HG03354 (cell line): ENCODE measurements around the gene PGRMC2.
A peak's percentile ranks its signal among the peaks of the same experiment; 100 is the strongest.

Experiments
- ATAC-seq: cut with Tn5 transposase; IDR thresholded peaks from one replicate; pipeline ENCODE4 v1.9.1; 2021; ENCODE audit warnings: mild to moderate bottlenecking; ENCODE audit not compliant: unreplicated experiment, poor library complexity, severe bottlenecking

The PGRMC2 gene

DNA sequence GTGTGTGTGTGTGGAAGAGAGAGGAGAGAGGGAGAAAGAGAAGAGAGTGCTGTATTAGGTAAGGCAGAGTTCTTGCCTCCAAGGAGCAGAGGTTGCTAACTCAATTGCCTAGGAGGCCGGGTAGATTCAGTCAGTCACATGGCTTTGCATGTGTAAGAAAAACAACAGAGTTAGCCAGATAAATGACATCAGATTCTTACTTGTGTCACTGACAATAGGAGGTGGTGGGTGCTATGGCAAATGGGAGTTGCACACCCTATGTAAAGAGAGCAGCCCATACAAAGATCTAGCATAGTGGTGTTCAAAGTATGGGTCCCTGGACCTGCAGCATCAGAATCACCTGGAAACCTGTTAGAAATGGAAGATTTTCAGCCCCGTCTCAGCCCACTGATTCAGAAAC is 14.4 kb upstream of the PGRMC2 start:
- no peak for ATAC-seq

DNA sequence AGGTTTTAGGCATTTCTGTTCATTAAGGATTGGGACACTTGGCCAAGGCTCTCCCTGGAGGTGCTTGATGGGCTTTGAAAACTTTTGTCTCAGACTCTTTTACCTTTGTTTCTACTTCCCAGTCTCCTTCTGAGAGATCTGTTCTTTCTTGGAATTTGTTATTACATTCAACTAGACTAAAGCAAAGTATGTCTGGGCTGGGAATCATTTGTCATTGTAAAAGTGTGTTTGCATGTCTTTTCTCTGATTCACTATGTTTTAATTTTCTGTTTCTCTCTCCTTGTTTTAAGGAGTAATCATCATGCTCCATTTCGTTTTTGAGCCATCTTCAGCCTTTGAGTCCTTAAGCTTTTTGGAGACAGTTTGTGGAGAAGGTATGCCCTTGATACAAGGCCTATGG is 12.2 kb upstream of the PGRMC2 start:
- no peak for ATAC-seq

DNA sequence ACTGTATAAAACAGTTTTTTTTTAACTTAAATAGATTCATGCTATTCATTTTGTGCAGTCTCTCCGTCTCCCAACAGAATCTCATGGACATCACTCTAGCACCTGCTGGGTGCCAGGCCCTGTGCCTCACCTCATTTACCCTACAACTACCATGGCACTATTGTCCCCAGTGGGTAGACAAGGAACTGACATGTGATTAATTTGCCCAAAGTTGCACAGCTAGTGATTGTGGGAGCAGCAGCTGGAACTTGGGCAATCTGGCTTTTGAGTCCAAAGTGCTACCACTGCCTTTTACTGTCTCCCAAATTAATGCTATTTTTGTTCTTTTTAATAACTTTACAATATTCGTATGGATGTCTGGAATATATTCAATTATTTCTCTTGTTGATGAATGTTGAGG is 11.2 kb upstream of the PGRMC2 start:
- peak; percentile 77 for ATAC-seq

DNA sequence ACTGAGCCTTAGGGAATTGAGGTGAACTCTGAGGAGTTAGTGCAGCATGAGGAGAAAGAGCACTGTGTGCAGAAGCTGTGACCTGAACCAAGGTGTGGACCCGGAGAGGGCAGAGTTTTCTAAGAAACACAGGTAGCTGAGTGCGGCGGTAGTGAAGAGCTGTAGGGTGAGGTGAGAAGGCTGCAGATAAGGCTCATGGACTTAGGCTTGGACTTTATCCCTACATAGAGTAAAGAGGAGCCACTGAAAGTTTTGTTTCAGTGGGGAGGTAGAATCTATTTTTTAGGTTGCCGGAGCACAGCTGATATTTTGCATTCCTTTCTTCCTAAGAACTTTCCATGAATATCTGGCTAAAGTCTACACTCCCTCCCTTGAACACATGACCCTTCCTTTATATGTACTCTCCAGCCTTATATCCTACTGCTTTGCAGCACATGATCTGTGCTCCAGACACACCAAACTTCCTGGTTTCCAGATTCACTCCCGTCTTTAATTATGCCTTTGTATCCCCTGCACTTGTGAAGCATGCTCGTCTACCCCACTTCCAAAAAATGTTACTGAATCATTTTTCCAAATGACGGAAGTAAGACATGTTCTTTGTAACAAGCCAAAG is 10.6 kb upstream of the PGRMC2 start:
- no peak for ATAC-seq

DNA sequence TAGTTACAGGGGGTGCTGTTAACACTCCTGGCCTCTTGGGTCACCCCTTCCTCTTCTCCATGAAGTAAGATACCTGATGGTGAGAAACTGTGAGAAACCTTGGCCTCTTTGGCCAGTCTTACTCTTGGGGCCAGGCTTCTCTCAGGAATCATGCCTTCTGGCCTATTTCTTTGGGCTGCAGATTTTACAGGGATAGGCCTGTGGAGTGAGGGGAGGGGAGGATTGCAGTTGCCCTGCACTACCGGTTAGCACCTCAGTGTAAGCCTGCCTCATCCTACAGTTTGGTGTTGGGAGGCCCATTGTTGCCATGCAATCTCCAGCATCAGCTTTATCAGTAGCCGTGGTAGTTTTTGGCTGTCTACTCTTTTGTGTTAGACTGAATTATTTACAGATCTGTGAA is 7.6 kb upstream of the PGRMC2 start:
- no peak for ATAC-seq

DNA sequence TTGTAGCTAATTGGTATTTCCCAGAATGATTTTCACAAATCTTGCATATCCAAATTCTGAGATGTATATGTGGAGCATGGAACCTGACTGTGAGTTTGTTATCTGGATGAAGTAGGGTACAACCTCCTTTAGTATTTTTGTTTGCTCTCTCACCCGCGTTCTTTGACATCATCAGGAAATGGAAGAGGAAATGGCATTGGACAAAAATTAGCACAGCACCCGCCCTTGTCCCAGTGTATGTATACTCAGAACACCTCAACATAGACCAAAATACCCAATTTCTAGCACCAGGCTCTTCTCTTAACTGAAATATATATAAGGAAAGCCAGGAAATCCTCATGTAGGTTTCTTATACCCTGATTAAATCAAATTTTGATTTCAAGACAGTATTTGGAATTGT is 6.9 kb upstream of the PGRMC2 start:
- ATAC-seq, result no peak

DNA sequence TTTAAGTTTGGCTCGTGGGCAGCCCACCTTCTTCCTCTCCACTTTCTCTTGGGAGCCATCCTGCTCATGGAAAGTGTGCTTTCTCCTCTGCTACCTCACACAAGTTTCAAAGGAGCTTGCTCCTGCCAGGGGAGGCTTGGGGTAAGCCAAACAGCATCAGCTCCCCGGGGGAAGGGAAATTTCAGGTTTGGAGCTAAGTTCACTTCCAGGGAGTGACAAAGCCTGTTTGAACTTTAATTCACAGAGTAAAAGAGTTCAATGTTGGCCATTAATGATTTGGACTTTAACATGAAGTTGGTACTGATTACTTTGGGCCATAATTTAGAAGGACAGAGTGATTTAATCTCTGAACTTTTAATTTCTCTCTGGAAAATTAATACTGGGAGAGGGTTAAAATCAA is 4.7 kb upstream of the PGRMC2 start:
- ATAC-seq, result no peak

DNA sequence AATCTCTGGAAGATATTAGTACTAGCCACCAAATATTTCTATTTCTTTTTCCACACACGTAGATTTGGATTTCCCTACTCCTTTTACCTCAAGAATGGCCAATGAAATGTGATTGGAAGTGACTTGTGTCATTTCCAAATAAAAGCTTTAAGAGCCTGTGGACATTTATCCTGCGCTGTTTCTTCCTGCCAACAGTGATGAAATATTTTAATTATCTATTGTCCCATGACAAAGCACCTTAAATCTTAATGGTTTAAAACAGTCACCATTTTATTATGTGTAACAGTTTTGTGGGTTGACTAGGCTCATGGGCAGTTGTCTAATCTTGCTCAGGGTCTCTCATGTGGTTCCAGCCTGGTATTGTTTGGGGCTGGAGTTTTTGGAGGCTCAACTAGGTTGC is 3.5 kb upstream of the PGRMC2 start:
- ATAC-seq, result no peak

DNA sequence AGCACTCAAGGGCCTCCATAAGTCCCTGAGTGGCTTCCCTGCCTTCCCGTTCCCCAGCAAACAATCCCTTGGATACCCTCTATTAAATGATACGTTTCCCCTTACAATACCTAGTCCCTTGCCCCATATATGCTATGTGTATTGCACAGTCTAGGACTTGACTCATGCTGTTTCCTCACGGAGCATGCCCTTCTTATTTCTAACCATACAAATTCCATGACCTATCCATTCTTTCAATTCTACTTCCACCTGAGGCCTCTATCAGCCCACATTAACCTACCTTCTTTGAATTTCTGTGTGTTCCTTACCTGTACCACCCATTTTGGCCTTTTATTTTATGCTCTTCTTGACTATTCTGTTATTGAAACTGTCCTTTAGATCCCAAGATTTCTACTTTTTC is 2.9 kb upstream of the PGRMC2 start:
- ATAC-seq, result no peak

DNA sequence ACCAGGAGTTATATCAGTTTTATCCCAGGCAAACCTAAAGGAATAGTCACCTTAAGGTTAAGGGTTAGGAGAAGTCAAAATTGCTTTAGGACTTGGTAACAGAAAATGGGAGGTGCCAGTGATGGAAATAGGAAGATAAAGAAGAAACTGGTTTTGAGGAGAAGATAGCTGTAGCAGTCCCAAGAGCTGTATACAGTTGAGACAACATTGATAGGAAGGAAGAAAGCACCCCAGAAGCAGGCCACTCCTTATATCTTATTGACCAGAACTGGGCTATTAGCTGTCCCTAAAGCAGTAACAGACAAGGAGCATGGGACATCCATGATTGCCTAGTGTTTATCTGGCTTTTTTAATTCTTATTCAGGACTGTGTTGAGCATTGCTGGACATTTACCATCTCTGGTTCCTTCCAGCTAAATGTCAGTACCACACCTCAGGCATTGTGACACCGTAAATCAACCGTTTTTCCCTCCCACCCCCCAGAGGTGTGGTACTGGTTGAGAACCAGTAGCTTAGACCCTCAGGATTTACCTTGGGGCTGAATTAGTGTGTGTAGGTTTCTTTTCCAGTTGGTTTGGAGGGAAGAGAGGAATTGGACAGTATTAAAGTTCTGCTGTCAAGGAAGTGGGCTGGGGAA is 2.0 kb upstream of the PGRMC2 start:
- no peak for ATAC-seq

DNA sequence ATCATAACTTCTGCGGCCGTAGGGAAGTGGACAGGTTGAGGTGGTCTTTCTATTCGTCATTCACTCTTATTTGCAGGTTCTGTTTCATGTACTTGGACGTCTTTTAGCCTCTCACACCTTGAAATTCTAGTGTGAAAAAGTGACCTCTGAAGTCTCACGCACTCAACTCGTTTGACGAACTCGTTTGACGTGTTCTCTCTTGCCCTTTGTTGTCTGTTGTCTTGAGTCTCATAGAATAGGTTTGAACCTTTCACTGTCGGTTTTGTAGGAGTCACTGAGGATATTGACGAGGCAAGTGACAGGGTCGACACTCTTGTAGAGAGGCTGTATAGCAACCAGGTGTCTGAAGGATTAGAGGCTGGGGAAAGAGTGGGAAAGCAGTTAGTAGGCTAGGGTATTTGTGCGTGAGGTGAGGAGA is 1.1 kb upstream of the PGRMC2 start:
- ATAC-seq, result no peak

DNA sequence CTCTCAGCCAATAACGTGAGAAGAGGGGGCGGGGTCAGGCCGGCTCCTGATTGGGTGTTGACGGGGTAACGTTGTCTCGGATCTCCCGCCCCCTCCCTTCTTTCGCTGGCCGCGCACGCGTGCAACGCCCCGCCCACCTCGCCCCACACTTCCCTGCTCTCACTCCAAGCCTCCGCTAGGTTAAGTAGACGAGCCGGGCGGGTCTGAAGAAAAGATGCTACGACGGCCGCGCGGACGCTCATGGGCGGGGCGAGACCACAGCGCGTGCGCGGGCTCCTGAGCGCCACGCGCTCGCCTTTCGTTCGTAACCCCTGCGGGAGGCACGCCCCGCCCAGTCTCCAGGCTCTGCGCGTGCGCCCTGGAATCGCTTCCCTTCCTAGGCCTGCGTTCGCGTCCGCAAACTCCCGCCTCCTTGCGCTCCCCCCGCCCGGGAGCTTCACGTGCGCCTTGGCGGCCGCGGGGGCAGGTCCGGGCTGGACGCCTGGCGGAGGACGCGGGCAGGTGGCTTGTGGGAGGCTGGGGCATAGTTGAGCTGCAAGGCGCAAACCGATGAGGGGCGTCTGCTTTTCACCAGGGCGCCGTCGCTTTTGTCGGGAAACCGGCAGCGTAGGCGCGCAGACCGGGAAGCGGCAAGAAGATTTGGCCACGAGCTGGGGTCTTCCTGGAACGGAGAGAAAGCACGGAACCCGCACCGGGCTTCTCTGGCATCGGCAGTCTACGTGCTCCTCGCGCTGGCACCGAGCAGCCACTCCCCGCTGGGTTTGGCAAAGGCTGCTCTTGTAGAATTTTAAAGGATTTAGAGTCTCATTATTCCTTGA is 467 bp upstream of the PGRMC2 start:
- ATAC-seq, result peak; percentile 81

DNA sequence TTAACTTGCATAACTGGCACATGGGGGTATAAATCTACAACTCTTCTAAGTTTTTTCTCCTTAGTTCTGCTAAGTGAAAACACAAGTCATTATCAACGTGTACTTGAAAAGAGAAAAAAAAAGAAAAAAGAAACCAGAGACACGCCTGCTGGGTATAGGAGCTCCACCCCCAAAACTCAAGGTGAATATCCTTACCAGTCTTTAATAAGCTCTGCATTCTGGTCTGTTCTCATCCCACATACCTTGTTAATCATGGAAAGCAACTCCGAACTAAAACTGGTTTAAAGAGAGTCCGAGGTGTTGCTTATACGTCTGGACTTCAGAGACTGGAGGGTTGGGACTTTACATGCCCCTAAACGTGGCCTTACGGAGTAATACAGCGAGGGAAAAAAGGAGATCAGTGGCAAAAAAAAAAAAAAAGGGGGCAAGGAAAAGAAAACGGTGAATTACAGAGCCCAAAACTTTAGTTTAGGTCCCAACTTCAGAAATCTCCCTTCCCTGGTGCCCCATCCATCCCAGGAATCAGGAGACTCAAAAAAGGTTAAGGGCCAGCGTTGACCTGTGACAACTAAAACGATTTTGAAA is 1.0 kb downstream of the PGRMC2 start:
- ATAC-seq, result peak; percentile 19

DNA sequence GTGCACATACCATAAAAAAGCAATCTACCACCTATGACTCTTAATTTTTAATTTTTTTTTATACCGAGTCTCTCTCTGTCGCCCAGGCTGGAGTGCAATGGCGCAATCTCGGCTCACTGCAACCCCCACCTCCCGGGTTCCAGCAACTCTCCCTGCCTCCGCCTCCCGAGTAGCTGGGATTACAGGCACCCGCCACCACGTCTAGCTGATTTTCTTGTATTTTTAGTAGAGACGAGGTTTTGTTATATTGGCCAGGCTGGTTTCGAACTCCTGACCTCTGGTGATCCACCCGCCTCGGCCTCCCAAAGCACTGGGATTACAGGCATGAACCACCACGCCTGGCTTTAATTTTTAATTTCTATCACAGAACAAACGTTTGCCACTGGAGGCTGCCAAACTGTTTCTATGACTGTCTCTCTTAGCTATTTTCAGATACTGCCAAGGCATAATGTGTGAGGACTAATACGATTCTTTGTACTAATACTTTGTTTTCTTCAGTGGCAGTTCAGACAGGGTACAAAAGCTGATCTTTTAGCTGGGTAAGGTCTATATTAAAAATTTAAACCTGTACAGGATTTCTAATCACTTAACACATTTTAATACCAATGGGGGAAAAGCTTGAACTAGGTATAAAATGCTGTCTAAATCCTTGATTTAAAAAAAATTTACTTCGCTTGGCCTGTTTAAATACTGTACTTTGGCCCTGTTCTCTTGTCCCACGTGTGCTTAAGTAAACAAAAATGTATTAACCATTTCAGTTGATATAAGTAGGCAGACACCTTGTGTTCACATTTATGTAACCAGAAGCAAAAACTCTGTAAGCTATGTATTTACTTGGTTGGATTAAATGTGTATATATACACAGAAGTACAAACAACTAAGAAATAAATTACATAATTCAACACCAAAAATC is 2.3 kb downstream of the PGRMC2 start:
- ATAC-seq, result no peak

DNA sequence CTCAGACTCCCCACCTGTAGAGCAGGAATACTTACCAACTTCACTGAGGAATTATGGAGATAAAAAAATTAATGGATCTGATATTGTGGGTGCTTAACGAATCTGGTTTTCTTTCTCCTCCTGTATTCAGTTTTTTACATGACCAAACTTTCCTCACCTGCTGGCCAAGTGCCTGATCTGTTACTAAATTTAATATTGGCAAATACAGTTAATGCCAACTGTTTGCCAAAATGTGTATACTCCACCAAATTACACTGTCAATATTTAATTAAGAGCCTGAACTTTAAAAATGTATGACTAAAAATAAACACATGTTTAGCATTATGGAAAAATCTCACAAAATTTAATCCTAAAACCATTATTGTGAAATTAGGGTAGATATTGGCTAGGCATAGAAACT is 3.3 kb downstream of the PGRMC2 start:
- no peak for ATAC-seq

DNA sequence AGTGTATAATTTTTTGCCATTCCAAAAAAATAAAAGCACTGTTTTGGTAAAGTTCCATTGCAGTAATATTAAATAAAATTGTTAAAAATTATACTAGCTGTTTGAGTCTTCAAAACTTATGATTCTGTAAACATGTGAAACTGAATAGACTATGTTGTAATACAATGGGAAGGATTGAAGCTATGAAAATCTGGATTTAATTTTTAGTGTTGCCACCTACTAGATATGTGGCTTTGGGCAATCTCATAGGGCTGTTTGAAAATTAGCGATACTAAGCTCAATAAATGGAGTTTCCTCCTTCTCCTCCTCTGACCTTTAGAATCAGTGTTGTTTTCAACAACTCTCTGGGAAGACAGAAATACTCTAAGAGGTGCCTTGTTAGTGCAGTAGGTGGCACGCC is 4.5 kb downstream of the PGRMC2 start:
- ATAC-seq, result no peak

DNA sequence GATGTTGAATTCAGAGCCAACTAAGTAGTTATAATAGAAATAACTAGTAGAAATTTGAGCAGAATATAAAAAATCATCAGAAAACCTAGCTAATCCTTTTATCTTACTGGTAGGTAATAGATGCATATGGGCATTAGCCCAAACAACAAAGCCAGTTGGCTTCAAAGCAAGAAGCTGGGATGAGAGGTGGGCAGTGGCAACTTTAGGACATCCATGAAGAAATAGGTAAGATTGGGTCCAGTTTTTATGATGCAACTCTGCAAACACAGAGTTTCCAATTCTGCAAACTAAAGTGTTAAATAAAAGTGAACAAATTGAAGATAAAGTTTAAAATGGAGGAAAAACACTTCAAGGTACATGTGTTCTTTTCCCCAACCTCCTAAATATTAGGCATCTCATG is 5.1 kb downstream of the PGRMC2 start:
- no peak for ATAC-seq

DNA sequence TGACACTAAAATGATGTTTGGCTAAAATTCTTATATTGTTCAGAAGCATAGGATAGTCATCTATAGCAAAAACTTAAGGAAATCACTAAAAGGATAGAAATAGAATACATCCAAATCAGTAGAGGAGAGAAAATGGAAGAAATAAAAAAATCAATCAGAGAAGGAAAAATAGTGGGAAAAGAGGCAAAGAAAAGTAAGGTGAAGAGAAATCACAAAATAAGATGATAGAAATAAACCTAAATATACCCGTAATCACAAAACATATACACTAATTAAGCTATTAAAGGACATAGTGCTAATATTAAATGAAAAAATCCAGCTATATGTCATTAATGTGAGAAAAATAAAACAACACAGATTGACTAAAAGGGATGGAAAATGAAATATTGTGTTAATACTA is 6.3 kb downstream of the PGRMC2 start:
- ATAC-seq, result no peak

DNA sequence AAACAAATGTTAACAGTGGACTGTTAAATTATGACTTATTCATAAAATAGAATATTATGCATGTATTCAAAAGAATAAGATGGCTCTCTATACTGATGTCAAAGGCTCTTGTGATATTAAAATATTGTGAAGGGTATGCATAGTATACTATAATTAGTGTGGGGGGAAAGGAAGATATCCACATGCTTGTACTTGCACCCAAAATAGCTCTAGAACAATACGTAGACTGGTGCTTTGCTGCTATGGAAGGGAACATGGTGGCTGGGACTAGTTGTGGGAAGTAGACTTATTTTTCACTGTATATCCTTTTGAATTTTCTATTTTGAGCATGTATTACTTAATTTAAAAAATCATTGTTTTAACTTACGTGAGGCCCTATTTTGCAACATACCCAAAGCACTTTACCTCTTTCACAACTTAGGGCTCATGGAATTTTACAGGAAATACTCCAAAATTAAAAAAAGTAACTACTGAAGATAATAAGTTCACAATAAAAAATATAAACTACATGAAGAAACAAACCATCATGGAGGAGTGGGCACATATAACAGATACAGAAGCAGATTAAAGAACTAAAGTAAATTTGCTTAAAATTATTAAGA is 7.9 kb downstream of the PGRMC2 start:
- no peak for ATAC-seq
